ENCODE data around the gene LRBA. TPM values are rescaled to one million over a fixed set of nuclear protein-coding genes. Genes with fewer than 3 reads are reported as not detected.
"Not testable (repeated sequence)": the region's sequence is repeated elsewhere in the genome, so short reads cannot be mapped to it uniquely, and the experiment has no call there.

Gene LRBA
- total RNA-seq, 1 donor: 38.4 TPM

GRCh38 chr4:150923945-150924344 lies 91.1 kb downstream of the LRBA start:
- no peak for DNase-seq (ENCODE audit: low read depth)

GRCh38 chr4:150921486-150921885 lies 93.6 kb downstream of the LRBA start:
- H3K4me3 ChIP-seq (ENCODE audit: low read depth, low read length); DNase-seq (ENCODE audit: low read depth): not testable (repeated sequence)

More at GRCh38 chr4:150923945-150924344, 91.1 kb downstream of the LRBA start:
- H3K4me3 ChIP-seq (ENCODE audit: low read depth, low read length): no peak overlapping the region
- TF ChIP-seq, protein P1, sequence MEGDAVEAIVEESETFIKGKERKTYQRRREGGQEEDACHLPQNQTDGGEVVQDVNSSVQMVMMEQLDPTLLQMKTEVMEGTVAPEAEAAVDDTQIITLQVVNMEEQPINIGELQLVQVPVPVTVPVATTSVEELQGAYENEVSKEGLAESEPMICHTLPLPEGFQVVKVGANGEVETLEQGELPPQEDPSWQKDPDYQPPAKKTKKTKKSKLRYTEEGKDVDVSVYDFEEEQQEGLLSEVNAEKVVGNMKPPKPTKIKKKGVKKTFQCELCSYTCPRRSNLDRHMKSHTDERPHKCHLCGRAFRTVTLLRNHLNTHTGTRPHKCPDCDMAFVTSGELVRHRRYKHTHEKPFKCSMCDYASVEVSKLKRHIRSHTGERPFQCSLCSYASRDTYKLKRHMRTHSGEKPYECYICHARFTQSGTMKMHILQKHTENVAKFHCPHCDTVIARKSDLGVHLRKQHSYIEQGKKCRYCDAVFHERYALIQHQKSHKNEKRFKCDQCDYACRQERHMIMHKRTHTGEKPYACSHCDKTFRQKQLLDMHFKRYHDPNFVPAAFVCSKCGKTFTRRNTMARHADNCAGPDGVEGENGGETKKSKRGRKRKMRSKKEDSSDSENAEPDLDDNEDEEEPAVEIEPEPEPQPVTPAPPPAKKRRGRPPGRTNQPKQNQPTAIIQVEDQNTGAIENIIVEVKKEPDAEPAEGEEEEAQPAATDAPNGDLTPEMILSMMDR (IDR thresholded peaks at IDR 0.05; ENCODE audit: insufficient read depth, low read depth, low read length): no peak

- peak; percentile 21 for DNase-seq (ENCODE audit: low read depth)
- H3K4me3 ChIP-seq (ENCODE audit: low read depth, low read length): not testable (repeated sequence)
Measured at GRCh38 chr4:150918562-150918961, 96.5 kb downstream of the LRBA start.

DNA sequence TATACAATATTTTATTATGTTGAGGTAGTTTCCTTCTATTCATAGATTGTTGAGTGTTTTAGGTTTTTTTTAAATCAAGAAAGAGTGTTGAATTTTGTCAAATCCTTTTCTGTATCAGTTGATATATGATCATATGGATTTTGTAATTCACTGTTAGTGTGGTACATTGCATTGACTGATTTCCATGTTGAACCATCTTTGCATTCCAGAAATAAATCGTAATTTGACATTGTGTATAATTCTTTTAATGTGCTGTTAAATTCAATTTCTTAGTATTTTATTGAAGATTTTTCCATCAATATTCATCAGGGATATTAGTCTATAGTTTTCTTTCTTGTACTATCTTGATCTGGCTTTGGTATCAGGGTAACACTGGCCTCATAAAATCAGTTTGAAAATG lies 103.8 kb downstream of the LRBA start:
- no peak for DNase-seq (ENCODE audit: low read depth)
- no peak overlapping the region for H3K4me3 ChIP-seq (ENCODE audit: low read depth, low read length)
- TF ChIP-seq, protein P1 (IDR thresholded peaks at IDR 0.05; ENCODE audit: insufficient read depth, low read depth, low read length): no peak

DNA sequence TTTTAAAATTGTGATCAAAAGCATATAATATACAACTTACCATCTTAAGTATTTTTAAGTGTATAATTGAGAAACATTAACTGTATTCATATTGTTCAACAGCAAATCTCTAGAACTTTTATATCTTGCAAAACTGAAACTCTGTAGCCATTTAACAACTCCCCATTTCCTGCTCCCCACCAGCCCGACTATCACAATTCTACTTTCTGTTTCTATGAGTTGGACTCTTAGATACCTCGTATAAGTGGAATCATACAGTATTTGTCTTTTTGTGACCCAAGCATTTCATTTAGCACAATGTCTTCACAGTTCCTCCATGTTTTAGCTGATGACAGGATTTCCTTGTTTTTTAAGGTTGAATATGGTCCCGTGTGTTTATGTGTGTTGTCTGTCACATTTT lies 106.0 kb downstream of the LRBA start:
- no peak for DNase-seq (ENCODE audit: low read depth)
- H3K4me3 ChIP-seq (ENCODE audit: low read depth, low read length): no peak overlapping the region
- TF ChIP-seq, protein P1 (IDR thresholded peaks at IDR 0.05; ENCODE audit: insufficient read depth, low read depth, low read length): no peak

DNA sequence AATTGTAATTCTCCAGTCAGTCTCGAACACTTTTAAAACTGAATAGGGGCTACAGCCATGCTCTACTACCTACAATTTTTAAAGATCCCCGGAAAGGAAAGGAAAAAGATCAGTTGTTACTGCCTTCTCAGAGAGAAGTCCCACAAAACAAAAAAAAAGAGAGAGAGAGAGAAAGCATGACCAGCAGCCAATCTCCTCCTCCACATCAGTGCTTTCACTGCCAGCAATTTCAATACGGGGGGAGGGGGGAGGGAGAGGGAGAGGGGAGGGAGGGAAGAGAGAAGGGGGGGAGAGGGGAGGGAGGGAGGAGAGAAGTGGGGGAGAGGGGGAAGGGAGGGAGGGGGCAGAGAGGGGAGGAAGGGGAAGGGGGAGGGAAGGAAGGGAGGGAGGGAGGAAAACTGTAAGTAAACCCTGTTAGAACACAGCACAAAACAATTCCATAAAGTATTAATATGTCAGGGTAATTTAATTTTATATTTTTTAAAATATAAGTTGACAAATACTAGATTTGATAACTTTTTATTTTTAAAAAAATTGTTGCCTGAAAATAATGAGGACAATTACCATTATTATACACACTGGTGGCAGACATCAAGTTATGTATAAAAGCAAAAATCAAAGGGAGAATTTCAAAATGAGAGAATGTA lies 108.0 kb downstream of the LRBA start:
- no peak for DNase-seq (ENCODE audit: low read depth)
- no peak overlapping the region for H3K4me3 ChIP-seq (ENCODE audit: low read depth, low read length)
- TF ChIP-seq, protein P1 (IDR thresholded peaks at IDR 0.05; ENCODE audit: insufficient read depth, low read depth, low read length): no peak

- TF ChIP-seq, protein P1 (IDR thresholded peaks at IDR 0.05; ENCODE audit: insufficient read depth, low read depth, low read length): no peak
- no peak for DNase-seq (ENCODE audit: low read depth)
Measured at GRCh38 chr4:150904671-150905070, 110.4 kb downstream of the LRBA start.

DNA sequence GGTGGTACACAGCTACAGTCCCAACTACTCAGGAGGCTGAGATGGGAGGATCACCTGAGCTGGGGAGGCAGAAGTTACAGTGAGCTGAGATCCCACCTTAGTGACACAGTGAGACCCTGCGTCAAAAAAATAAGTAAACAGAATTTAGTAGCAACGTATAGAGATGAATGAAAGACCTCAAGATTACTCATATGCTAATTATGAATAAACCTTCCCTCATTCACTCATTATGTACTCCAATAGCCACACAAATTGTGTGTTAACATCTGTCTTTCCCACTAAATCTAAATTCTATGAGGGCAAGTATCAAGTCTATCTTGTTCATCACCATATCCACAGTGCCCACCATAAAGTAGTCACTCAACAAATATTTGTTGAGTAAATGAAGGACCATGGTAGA lies 111.5 kb downstream of the LRBA start:
- DNase-seq (ENCODE audit: low read depth): no peak
- TF ChIP-seq, protein P1 (IDR thresholded peaks at IDR 0.05; ENCODE audit: insufficient read depth, low read depth, low read length): no peak
- H3K4me3 ChIP-seq (ENCODE audit: low read depth, low read length): no peak overlapping the region

More at GRCh38 chr4:150904671-150905070, 110.4 kb downstream of the LRBA start:
- H3K4me3 ChIP-seq (ENCODE audit: low read depth, low read length): no peak overlapping the region

Measured in fibroblast of villous mesenchyme (primary cell).